Urothelium cell line (cell line): ENCODE measurements around the gene ZRANB3.
"Not testable (repeated sequence)": the region's sequence is repeated elsewhere in the genome, so short reads cannot be mapped to it uniquely, and the experiment has no call there.

Experiments
- DNase-seq: peaks from one replicate; pipeline ENCODE4 v3.0.0; 2011; ENCODE audit warnings: low spot score, mixed read lengths
- FAIRE-seq: peaks from 2 replicates; lab custom pipeline; 2011; peaks lifted over from hg19 to GRCh38; lab: Jason Lieb, UNC

ZRANB3 gene

DNA sequence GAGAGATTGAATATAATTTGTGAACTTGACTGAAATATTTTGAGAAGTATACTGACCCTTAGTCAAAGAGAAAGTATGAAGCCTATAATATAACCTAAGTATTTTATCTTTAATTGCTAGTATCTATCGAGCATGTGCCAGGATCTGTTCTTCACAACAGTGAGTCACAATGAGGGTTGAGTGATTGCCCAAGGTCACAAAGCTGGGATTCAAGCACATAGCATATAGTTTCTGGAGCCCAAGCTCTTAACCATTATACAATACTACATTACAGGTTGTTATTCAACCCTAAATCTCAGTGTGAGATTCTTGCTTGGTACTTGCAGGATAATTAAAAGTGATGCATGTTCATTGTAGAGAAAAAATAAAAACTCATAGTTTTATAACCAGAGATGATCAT is 381.8 kb downstream of the ZRANB3 start:
- FAIRE-seq (no peak), DNase-seq (no peak)

GRCh38 chr2:135144343-135144742 is 386.7 kb downstream of the ZRANB3 start:
- DNase-seq (no peak), FAIRE-seq (no peak)

GRCh38 chr2:135142323-135142722 is 388.7 kb downstream of the ZRANB3 start:
- FAIRE-seq = no peak
- no peak for DNase-seq

DNA sequence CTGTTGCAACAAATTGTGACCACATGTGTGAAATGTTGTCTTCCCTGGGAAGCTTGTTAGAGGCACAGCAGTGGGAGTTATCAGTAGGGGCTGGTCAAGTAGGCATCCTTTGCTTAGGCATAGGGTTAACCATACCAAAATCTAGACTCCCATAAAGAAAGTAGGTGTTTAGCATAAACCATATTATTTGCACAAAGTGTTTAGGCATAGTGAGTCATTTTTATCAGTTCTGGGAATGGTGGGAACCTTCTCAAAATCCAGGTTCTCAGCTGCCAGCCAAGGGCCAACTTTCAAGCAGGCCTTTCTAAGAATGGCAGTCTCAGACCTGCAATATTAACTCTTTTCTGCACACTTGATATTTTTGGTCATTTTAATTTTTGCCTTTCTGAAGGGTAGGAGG is 390.4 kb downstream of the ZRANB3 start:
- FAIRE-seq (no peak), DNase-seq (no peak)

DNA sequence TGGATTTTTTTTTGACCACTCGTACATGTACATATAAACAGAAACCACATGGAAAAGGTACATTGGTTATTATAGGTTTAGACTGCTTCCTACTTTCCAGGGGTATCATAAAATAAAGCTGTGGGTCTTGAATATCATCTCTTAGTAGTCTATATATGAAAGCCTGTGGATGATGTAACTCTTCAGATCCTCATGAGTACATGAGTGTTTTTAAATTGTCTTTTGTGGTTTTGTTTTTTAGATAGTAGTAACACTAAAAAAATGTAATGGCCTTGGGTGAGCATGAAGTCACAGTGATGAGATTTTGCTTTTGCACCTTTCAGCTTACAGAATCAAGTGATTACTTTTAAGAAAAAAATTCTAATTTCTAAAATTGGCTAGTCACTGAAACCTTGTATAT is 398.7 kb downstream of the ZRANB3 start:
- DNase-seq (no peak), FAIRE-seq (no peak)

DNA sequence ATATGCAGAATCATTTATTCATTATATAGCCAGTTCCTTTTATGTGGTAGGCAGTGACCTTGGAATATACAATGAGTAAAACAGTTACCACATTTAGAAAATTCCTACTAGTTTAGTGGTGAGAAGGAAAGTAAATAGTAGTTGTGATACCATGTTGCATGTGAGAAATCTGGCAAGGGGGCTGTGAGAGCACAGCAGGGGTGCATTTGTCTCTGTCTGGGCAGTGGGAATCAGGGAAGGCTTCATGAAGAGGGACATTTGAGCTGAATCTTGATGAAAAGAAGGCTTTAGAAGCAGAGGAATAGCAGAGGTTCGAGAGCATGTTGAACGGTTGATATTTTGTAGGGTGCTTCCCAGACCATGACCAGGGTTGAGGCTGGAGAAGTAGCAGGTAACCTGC is 400.3 kb downstream of the ZRANB3 start:
- DNase-seq (no peak), FAIRE-seq (no peak)

- FAIRE-seq (no peak), DNase-seq (no peak)
Observed at GRCh38 chr2:135125940-135126339, 405.1 kb downstream of the ZRANB3 start.

DNA sequence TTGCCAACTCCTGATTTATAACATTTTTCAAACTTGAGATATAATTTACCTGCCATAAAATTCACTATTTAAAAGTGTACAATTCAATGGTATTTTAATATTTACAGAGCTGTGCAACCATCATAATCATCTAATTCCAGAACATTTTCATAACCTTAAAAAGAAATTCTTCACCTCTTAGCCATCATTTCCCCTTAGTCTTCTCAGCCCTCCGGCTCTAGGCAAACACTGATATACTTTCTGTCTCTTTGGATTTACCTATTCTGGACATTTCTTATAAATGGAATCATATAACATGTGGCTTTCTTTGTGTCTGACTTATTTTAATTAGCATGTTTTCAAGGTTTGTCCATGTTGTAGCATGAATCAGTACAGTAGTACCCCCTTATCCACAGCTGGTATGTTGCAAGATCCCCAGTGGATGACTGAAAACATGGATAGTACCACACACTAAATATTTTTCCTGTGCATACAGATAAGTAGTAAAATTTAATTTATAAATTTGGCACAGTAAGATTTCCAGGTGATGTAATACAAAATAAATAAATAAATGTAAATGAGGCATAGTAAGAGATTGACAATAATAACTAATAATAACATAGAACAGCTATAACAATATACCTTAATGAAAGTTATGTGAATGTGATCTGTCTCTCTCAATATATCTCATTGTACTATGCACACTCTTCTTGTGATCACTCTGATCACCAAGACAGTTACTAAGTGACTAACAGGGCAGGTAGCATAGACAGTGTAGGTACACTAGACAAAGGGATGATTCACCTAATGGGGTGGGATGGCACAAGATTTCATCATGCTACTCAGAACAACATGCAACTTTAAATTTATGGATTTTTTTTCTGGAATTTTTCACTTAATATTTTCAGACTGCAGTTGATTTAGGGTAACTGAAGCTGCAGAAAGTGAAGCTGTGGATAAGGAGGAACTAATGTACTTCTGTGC is 405.8 kb downstream of the ZRANB3 start:
- FAIRE-seq (no peak), DNase-seq (no peak)

GRCh38 chr2:135121658-135122039 is 409.4 kb downstream of the ZRANB3 start:
- not testable (repeated sequence) for FAIRE-seq, DNase-seq

DNA sequence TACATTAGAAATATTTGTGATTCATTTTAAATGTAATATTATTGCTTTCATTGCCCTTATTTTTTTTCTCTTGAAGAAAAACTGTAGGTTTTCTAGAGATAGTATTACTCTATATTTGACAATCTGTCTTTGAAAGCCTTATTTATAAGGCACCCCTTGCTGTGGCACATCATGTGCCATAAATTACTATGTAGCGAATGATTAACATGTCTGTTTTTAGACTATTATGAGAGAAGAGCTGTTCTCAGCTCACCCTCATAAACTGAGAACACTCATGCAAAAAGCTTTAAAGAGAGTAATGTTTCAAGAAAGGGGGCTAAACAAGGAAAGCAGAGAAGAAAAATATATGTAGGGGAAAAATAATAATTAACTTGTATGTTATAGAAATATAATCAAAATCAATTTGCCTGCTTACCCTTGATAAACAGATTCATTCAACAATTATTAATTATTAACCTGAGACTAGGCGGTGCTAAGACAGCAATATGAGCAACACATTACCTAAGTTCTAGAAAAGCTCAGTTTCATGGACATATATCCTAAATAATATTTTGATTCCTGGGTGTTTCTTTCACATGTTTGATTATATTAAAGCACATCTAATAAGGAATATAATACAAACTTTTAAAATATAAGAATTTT is 409.9 kb downstream of the ZRANB3 start:
- no peak for FAIRE-seq

DNA sequence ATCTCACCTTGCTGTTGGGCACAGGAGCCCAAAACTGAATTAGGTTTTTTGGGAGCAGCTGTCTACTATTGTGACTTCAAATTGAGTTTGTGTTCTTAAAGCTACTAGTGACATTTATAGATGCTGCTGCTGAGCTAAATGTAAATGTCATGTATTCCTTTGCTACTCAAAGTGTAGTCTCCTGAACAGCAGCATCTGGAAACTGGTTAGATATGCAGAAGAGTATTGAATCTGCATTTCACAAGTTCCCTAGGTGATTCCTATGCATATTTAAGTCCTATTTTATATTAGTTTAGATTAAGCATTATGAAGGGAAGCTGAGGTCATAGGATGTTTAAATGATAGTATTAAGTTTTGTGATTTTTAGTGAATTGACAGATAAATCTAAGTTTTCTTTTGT is 411.4 kb downstream of the ZRANB3 start:
- FAIRE-seq (no peak), DNase-seq (no peak)

More for the DNA sequence above, 409.9 kb downstream of the ZRANB3 start:
- no peak for DNase-seq

DNA sequence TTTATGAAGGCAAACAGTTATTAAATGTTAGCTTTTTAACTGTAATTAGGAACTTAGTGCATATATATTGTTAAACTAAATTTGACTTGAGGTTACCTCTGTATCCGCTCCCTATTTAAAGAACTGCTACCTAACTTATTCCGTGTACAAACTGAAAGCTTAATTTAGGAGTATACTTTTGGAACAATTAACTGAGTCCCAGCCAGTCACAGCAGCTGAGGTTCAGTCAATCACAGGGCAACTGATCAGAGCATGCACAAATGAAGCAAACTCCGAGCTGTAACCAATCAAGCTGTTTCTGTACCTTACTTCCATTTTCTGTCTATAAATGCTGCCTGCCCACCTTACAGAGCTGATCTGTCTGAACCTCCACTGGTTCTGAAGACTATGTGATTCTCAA is 417.7 kb downstream of the ZRANB3 start:
- no peak for FAIRE-seq
- no peak for DNase-seq

DNA sequence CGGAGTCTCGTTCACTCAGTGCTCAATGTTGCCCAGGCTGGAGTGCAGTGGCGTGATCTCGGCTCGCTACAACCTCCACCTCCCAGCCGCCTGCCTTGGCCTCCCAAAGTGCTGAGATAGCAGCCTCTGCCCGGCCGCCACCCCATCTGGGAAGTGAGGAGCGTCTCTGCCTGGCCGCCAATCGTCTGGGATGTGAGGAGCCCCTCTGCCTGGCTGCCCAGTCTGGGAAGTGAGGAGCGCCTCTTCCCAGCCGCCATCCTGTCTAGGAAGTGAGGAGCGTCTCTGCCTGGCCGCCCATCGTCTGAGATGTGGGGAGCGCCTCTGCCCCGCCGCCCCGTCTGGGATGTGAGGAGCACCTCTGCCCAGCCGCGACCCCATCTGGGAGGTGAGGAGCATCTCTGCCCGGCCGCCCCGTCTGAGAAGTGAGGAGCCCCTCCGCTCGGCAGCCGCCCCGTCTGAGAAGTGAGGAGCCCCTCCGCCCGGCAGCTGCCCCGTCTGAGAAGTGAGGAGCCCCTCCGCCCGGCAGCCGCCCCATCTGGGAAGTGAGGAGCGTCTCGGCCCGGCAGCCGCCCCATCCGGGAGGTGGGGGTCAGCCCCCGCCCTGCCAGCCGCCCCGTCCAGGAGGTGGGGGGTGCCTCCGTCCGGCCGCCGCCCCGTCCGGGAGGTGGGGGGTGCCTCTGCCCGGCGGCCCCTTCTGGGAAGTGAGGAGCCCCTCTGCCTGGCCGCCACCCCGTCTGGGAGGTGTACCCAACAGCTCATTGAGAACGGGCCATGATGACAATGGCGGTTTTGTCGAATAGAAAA is 425.3 kb downstream of the ZRANB3 start:
- DNase-seq, FAIRE-seq: not testable (repeated sequence)

- DNase-seq (no peak), FAIRE-seq (no peak)
Observed at GRCh38 chr2:135103843-135104242, 427.2 kb downstream of the ZRANB3 start.

DNA sequence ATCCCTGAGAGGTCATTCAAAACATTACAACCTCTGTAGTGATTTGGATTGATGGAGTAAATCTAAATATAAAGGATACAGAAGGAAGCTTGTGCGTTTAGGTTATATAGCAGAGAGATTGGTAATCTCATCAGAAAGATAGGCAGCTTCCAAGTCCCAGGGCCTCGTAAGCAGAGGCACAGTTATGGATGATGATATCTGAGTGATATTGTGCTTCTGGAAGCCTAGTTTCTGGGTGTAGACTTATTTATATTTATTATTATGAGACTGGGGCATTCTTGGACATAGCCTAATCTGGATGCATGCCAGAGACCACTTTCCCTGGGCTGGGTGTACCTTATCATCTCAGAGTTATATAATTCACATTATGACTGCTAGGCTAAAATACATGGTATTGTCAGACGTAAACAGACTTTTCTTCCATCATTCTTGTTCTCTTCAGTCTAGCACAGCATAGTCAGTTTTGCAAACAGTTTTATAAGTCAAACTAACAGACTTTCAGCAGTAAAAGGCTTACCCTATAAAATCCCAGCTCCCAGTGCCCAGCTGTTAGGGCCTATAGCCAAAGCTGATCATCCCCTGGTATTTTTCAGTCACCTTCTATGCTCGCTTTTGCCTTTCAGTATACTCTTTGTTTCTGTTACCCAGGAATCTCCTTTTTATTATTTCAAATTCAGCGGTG is 431.1 kb downstream of the ZRANB3 start:
- DNase-seq (no peak), FAIRE-seq (no peak)

DNA sequence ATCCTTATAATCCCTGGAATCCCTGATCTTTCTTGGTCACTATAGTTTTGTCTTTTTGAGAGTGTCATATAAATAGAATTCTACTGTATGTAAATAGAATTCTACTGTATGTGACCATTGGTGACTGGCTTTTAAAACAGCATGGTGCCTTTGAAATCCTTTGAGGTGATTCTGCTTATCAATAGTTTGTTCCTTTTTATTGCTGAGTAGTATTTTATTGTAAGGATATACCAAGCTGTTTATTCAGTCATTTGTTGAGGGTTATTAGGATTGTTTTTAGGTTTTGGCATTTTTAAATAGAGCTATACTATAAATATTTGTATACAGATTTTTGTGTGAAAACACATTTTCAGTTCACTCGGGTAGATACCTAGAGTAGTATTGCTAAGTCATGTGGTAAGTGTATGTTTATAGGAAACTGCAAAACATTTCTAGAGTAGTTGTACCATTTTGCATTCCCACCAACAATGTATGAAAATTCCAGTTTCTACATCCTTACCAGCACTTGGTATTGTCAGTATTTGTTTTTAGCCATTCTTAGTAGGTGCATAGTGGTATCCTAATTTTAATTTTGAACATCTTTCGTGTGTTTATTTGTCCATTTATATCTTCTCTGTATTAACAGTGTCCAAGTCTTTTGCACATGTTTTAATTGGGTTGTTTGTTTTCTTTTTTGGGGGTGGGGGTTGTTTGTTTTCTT is 433.3 kb downstream of the ZRANB3 start:
- no peak for FAIRE-seq
- DNase-seq = no peak

DNA sequence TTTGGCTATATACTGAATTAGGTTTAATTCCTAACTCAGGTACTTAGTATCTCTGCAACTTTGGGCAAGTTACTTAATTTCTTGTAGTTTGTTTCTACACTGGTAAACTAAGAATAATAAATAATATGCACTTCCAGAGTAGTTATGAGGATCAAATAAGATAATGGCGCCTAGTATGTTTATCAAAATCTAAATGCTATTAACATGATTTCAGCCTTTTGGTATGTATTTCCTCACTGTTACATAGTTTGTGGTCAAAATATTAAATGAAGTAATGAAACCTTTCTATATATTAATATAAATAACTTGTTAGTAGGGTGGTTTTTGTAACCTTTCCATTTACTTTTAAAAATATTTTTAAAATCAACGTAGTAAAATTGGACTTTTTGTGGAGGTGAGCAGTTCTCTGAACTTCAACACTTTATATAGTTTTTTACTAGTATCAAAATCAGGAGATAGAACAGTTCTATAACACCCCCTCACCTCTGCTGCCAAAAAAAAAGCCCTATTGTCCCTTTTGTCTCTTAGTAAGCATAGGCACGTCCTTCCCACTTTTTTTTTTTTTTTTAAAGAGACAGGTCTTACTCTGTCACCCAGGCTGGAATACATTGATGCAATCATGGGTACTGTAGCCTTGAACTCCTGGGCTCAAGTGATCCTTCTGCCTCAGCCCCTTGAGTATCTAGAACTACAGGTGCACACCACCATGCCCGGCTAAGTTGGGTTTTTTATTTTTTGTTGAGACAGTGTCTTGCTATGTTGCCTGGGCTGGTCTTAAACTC is 434.2 kb downstream of the ZRANB3 start:
- peak; percentile 11 for DNase-seq
- FAIRE-seq = no peak

DNA sequence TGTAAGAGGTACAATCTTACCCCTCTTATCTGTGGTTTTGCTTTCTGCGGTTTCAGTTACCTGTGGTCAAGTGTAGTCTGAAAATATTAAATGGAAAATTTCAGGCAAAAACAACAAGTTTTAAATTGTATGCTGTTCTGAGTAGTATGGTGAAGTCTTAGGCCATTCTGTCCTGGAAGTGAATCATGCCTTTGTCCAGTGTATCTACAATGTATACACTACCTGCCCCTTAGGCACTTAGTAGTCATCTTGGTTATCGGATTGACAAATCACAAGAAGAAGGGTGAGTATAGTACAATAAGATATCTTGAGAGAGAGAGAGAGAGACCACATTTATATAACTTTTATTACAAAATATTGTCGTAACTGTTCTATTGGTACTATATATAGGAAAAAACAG is 435.4 kb downstream of the ZRANB3 start:
- FAIRE-seq = no peak
- no peak for DNase-seq

DNA sequence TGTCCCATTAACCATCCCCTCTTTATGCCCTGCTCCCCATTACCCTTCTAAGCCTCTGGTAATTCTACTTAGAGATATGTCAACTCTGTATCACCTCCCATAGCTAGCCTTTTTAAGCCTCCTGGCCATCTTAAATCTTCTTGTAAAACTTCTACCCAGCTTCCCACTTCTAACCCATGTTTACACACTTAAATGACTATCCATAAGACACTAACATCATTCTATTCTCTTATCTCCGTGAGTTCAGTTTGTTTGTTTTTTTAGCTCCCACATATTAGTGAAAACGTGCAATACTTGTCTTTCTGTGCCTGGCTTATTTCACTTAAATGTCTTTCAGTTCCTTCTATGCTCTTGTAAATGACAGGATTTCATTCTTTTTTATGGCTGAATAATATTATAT is 436.5 kb downstream of the ZRANB3 start:
- FAIRE-seq (no peak), DNase-seq (no peak)
